SH-SY5Y (cell line): ENCODE measurements around the gene STYXL1.

Experiments
- GATA2 ChIP-seq: IDR thresholded peaks from 2 replicates; pipeline ENCODE4 v1.6.1; 2011; ENCODE audit warnings: mild to moderate bottlenecking, low read depth, low read length
- GATA3 ChIP-seq: IDR thresholded peaks from 2 replicates; pipeline ENCODE4 v1.6.1; 2011; ENCODE audit warnings: low read depth, mild to moderate bottlenecking, low read length, moderate library complexity

DNA sequence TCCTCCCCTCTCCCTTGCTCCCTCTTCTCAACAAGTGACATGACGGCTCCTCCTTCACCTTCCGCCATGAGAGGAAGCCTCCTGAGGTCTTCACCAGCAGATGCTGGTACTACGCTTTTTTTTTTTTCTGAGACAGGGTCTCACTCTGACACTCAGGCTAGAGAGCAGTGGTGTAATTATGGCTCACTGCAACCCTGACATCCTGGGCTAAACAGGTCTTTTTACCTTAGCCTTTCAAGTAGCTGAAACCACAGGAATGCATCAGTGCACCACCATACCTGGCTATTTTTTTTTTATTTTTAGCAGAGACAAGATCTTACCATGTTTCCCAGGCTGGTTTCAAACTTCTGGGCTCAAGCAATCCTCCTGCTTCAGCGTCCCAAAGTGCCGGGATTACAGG lies 43.7 kb upstream of the STYXL1 start:
- TF ChIP-seq GATA3 (no peak), GATA2 (no peak)
